H1 (cell line): ENCODE results near the gene AIFM3. TPM values are rescaled to one million over a fixed set of nuclear protein-coding genes. Genes with fewer than 3 reads are reported as not detected.

Experiments used
- CTCF ChIA-PET: fragments of 300-600 bp; sonication (Branson Sonifier 250); formaldehyde crosslinking; loops from one replicate; lab custom pipeline; 2021; ENCODE audit not compliant: partially characterized antibody; lab: Charles Lee
- POLR2A ChIA-PET: fragments of 300-600 bp; sonication (Branson Sonifier 250); formaldehyde crosslinking; loops from one replicate; lab custom pipeline; 2021; ENCODE audit warnings: inconsistent platforms; ENCODE audit not compliant: partially characterized antibody; lab: Charles Lee
- DNase-seq, 2 experiments: peaks; one replicate each; pipeline versions ENCODE4 v3.0.0 to v3.0.0-alpha.2; 2010 to 2022; ENCODE audit warnings: low spot score in 2 of 2, low read depth in 1 of 2, mixed read lengths in 1 of 2
- FAIRE-seq: peaks from 2 replicates; lab custom pipeline; 2011; peaks lifted over from hg19 to GRCh38; lab: Jason Lieb, UNC
- H2AFZ ChIP-seq: 2 replicates; pipeline ENCODE4 v1.8.1; 2012; ENCODE audit warnings: low read length, inconsistent platforms
- H2AK5ac ChIP-seq: 2 replicates; pipeline ENCODE4 v1.6.1; 2013; ENCODE audit warnings: low read depth, low read length
- H2BK120ac ChIP-seq: replicated peaks from 2 replicates; pipeline ENCODE3; 2013; ENCODE audit warnings: low read depth, low read length, inconsistent platforms
- H2BK12ac ChIP-seq: 2 replicates; pipeline ENCODE4 v1.6.1; 2013; ENCODE audit warnings: low read depth, low read length
- H2BK15ac ChIP-seq: 2 replicates; pipeline ENCODE4 v1.6.1; 2013; ENCODE audit warnings: low read length
- H2BK20ac ChIP-seq: 2 replicates; pipeline ENCODE4 v1.6.1; 2013; ENCODE audit warnings: low read length
- H2BK5ac ChIP-seq: 2 replicates; pipeline ENCODE4 v1.6.1; 2013; ENCODE audit warnings: low read depth, low read length
- H3K14ac ChIP-seq: 2 replicates; pipeline ENCODE4 v1.6.1; 2013; ENCODE audit warnings: inconsistent platforms; ENCODE audit not compliant: insufficient read length
- H3K18ac ChIP-seq: 2 replicates; pipeline ENCODE4 v1.6.1; 2013; ENCODE audit warnings: low read length; ENCODE audit errors: extremely low read depth
- H3K23ac ChIP-seq: 2 replicates; pipeline ENCODE4 v1.6.1; 2013; ENCODE audit warnings: inconsistent platforms; ENCODE audit not compliant: insufficient read length
- H3K23me2 ChIP-seq: 2 replicates; pipeline ENCODE4 v1.6.1; 2013; ENCODE audit warnings: low read depth, low read length
- H3K27ac ChIP-seq: 2 replicates; pipeline ENCODE4 v1.6.1; 2011; ENCODE audit warnings: low read depth, low read length, inconsistent platforms
- H3K27me3 ChIP-seq, 4 experiments: replicated peaks in 1 of 4; 1 replicate in 1 of 4; 2 replicates in 3 of 4; pipeline versions ENCODE4 v1.6.1 to v1.8.1; 2011 to 2013; ENCODE audit warnings: low read length in 3 of 4, mild to moderate bottlenecking in 3 of 4, inconsistent platforms in 2 of 4, mixed read lengths in 2 of 4, moderate library complexity in 1 of 4; ENCODE audit not compliant: control insufficient read depth in 3 of 4, insufficient read depth in 3 of 4; ENCODE audit errors: extremely low read depth in 1 of 4
- H3K36me3 ChIP-seq, 4 experiments: 2 replicates each; pipeline versions ENCODE4 v1.6.1 to v1.8.1; 2011 to 2013; ENCODE audit warnings: mild to moderate bottlenecking in 4 of 4, low read length in 3 of 4, moderate library complexity in 2 of 4, control low read depth in 1 of 4, inconsistent platforms in 1 of 4; ENCODE audit not compliant: insufficient read depth in 4 of 4, control insufficient read depth in 2 of 4
- H3K4ac ChIP-seq: replicated peaks from 2 replicates; pipeline ENCODE3; 2013; ENCODE audit warnings: low read length, low read depth, mixed read lengths, inconsistent platforms; ENCODE audit not compliant: insufficient read length
- H3K4me1 ChIP-seq, 4 experiments: replicated peaks in 1 of 4; 1 replicate in 1 of 4; 2 replicates in 3 of 4; pipeline versions ENCODE4 v1.6.1 to v1.8.1; 2011 to 2013; ENCODE audit warnings: low read length in 3 of 4, inconsistent platforms in 2 of 4, mixed read lengths in 1 of 4; ENCODE audit not compliant: insufficient read depth in 4 of 4, control insufficient read depth in 3 of 4
- H3K4me2 ChIP-seq, 2 experiments: 2 replicates each; pipeline versions ENCODE4 v1.6.1 to v1.8.1; 2011 to 2013; ENCODE audit warnings: low read depth in 2 of 2, low read length in 2 of 2, control low read depth in 1 of 2, inconsistent platforms in 1 of 2, mild to moderate bottlenecking in 1 of 2; ENCODE audit not compliant: insufficient read depth in 1 of 2
- H3K4me3 ChIP-seq, 4 experiments: fragments of 200-600, 300-600 bp in 1 of 4; sonication (generic), shearing (Covaris generic), sonication (Bioruptor Twin) in 1 of 4; 2 replicates each; pipeline versions ENCODE4 v1.5.1 to v1.8.1; 2011 to 2016; ENCODE audit warnings: low read length in 4 of 4, low read depth in 3 of 4, control low read depth in 2 of 4, inconsistent platforms in 2 of 4, mild to moderate bottlenecking in 2 of 4, mixed read lengths in 1 of 4, moderate library complexity in 1 of 4; ENCODE audit not compliant: insufficient read depth in 2 of 4; ENCODE audit errors: extremely low read depth in 1 of 4
- H3K56ac ChIP-seq: replicated peaks from 2 replicates; pipeline ENCODE3; 2013; ENCODE audit warnings: low read depth, mild to moderate bottlenecking, mixed read lengths, low read length, inconsistent platforms; ENCODE audit not compliant: insufficient read length
- H3K79me1 ChIP-seq: 2 replicates; pipeline ENCODE4 v1.6.1; 2013; ENCODE audit warnings: low read depth, low read length, control low read depth
- H3K79me2 ChIP-seq, 2 experiments: 2 replicates each; pipeline versions ENCODE4 v1.6.1 to v1.8.1; 2012 to 2013; ENCODE audit warnings: low read length in 2 of 2, mild to moderate bottlenecking in 2 of 2, inconsistent platforms in 1 of 2; ENCODE audit not compliant: insufficient read depth in 2 of 2, control insufficient read depth in 1 of 2
- H3K9ac ChIP-seq, 4 experiments: replicated peaks in 1 of 4; 1 replicate in 1 of 4; 2 replicates in 3 of 4; pipeline versions ENCODE4 v1.6.1 to v1.8.1; 2011 to 2013; ENCODE audit warnings: low read depth in 3 of 4, low read length in 3 of 4, control low read depth in 2 of 4, mild to moderate bottlenecking in 2 of 4, moderate library complexity in 2 of 4, inconsistent platforms in 1 of 4; ENCODE audit errors: extremely low read depth in 1 of 4
- H3K9me3 ChIP-seq, 2 experiments: 2 replicates each; pipeline versions ENCODE4 v1.6.1 to v1.8.1; 2012 to 2013; ENCODE audit warnings: mild to moderate bottlenecking in 2 of 2, moderate library complexity in 2 of 2, control low read depth in 1 of 2, inconsistent platforms in 1 of 2, low read depth in 1 of 2, low read length in 1 of 2, mixed read lengths in 1 of 2; ENCODE audit not compliant: insufficient read depth in 2 of 2
- H4K20me1 ChIP-seq, 2 experiments: replicated peaks in 1 of 2; 2 replicates each; pipeline versions ENCODE3 to v1.8.1; 2011 to 2013; ENCODE audit warnings: inconsistent platforms in 2 of 2, low read length in 2 of 2, mild to moderate bottlenecking in 1 of 2; ENCODE audit not compliant: insufficient read depth in 2 of 2, control insufficient read depth in 1 of 2
- H4K5ac ChIP-seq: 2 replicates; pipeline ENCODE4 v1.6.1; 2013; ENCODE audit warnings: low read length, low read depth, mixed read lengths, inconsistent platforms; ENCODE audit not compliant: insufficient read length
- H4K8ac ChIP-seq: 2 replicates; pipeline ENCODE4 v1.8.0; 2013; ENCODE audit warnings: mild to moderate bottlenecking, moderate library complexity, low read length, inconsistent platforms; ENCODE audit not compliant: insufficient read depth; ENCODE audit errors: extremely low read depth
- H4K91ac ChIP-seq: replicated peaks from 2 replicates; pipeline ENCODE3; 2013; ENCODE audit warnings: low read length, mixed read lengths, inconsistent platforms; ENCODE audit not compliant: insufficient read length
- CEBPB ChIP-seq: IDR thresholded peaks from 2 replicates; pipeline ENCODE4 v1.6.1; 2012; ENCODE audit warnings: low read depth, low read length
- CREB1 ChIP-seq: IDR thresholded peaks from 2 replicates; pipeline ENCODE4 v1.6.1; 2012; ENCODE audit warnings: inconsistent platforms
- KDM1A ChIP-seq: fragments of 200-600, 300-600 bp; sonication (generic); IDR thresholded peaks from 2 replicates; pipeline ENCODE4 v1.7.1; 2016; ENCODE audit warnings: mild to moderate bottlenecking, low read length, borderline replicate concordance
- MAFK ChIP-seq: IDR thresholded peaks from 2 replicates; pipeline ENCODE4 v1.6.1; 2012; ENCODE audit warnings: low read depth, mild to moderate bottlenecking, improper control_type of control experiment, low read length
- PHF8 ChIP-seq: fragments of 200-600 bp; sonication (generic); conservative IDR thresholded peaks from 2 replicates; pipeline ENCODE4 v1.7.1; 2012; ENCODE audit warnings: low read depth, mild to moderate bottlenecking, inconsistent platforms, low read length, moderate library complexity
- RBBP5 ChIP-seq: IDR thresholded peaks from 2 replicates; pipeline ENCODE4 v1.7.1; 2012; ENCODE audit warnings: low read depth, mild to moderate bottlenecking, inconsistent platforms, low read length, moderate library complexity, borderline replicate concordance
- SAP30 ChIP-seq: fragments of 300-600 bp; sonication (generic); IDR thresholded peaks from 2 replicates; pipeline ENCODE4 v1.7.1; 2012; ENCODE audit warnings: low read length, moderate library complexity, mild to moderate bottlenecking, inconsistent platforms; ENCODE audit not compliant: insufficient read depth, insufficient replicate concordance
- SP1 ChIP-seq: IDR thresholded peaks from 2 replicates; pipeline ENCODE4 v1.6.1; 2011; ENCODE audit warnings: low read depth, low read length
- TAF1 ChIP-seq: IDR thresholded peaks from 2 replicates; pipeline ENCODE4 v1.6.1; 2011; ENCODE audit warnings: mild to moderate bottlenecking, low read depth, low read length
- TCF12 ChIP-seq: IDR thresholded peaks from 2 replicates; pipeline ENCODE4 v1.6.1; 2011; ENCODE audit warnings: low read depth, mild to moderate bottlenecking, low read length
- TEAD4 ChIP-seq: IDR thresholded peaks from 2 replicates; pipeline ENCODE4 v1.6.1; 2012; ENCODE audit warnings: low read depth, low read length, inconsistent platforms, mixed read lengths
- YY1 ChIP-seq: IDR thresholded peaks from 2 replicates; pipeline ENCODE4 v1.6.1; 2011; ENCODE audit warnings: low read depth, mild to moderate bottlenecking, low read length
- WGBS, 2 experiments: shearing (Covaris generic) in 1 of 2; methylation state at CpG; one replicate each; pipeline versions ENCODE4 v1.1.6 to v1.1.7; 2013 to 2015; ENCODE audit warnings: low lambda C conversion rate in 2 of 2, mixed read lengths in 2 of 2, inconsistent platforms in 1 of 2, low coverage in 1 of 2, missing lambda C conversion rate in 1 of 2; ENCODE audit not compliant: insufficient replicate concordance in 2 of 2, insufficient coverage in 1 of 2, insufficient read length in 1 of 2; ENCODE audit errors: extremely low coverage in 1 of 2, missing lambda C conversion rate in 1 of 2; 5-methylcytosine and 5-hydroxymethylcytosine counted together
- polyA plus RNA-seq, 7 experiments: library from polyadenylated mRNA; depleted of rRNA in 3 of 7; stranded (reverse) in 5 of 7; unstranded in 2 of 7; fragments of >200 nt in 5 of 7; fragments of 200-250 nt in 2 of 7; gene quantifications; 1 replicate in 5 of 7; 2 replicates in 1 of 7; 4 replicates in 1 of 7; pipeline versions ENCODE4 v1.2.1 to v1.2.3, GENCODE V29; 2011 to 2013; ENCODE audit warnings: missing spikeins in 2 of 7, mixed read lengths in 2 of 7
- total RNA-seq: library from RNA; stranded (reverse); fragmentation: NEBNext Ultra II Directional; extraction: Animal tissue kit (Norgen Biotek cat#: 25700); gene quantifications from 2 replicates; pipeline ENCODE4 v1.2.1, GENCODE V29; 2021
- TF ChIP-seq, protein P1 (sequence below): IDR thresholded peaks from 2 replicates; pipeline ENCODE4 v1.6.1; 2012; ENCODE audit warnings: low read length, inconsistent platforms

Gene AIFM3
- total and polyA plus RNA-seq, 2 of the 8 experiments (the other 6 are each of a cell fraction or from before 2014, with no cell fraction given), result 0.86 to 1.4 TPM

DNA sequence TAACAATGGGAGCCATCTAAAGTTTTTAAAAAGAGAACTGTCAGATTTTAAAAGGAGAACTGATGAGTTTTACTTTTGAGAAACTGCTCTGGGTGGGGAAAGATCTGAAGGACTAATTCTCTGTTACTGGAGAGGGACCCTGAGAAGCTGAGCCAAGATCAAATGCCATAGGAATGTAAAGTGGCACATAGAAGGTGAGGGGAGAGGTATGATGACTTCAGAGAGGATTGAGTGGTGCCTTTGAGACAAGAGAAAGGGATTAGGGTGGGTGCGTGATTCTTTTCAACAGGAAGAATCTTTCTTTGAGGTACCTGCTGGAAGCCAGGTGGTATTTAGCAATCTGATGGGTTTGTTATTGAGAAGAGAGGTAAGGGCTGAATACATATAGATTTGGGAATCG, 40.8 kb upstream of the AIFM3 start:
- H3K9ac ChIP-seq, result no peak overlapping the region
- WGBS, 2 experiments, result 77% methylated on average over 2 of the region's 2 CpGs; no CpG with 5 or more reads in 1 of the 2 experiments
- no peak overlapping the region for H3K18ac ChIP-seq
- DNase-seq (no peak), FAIRE-seq (no peak)
- H3K79me2 ChIP-seq, result peaks cover 78 to 99% of the 10 kb centered on the region in 2 experiments
- peaks cover 0 to 9% (median 7%) of the 10 kb centered on the region in 4 experiments; a peak in 4 of 7 replicates for H3K4me1 ChIP-seq
- H3K36me3 ChIP-seq, result peaks cover 0 to 2% (median 0%) of the 10 kb centered on the region in 4 experiments; a peak in 1 of 8 replicates
- no peak overlapping the region for H2BK20ac ChIP-seq
- peaks cover 3% of the 10 kb centered on the region; the same call in 1 of the 2 replicates for H3K23me2 ChIP-seq
- no peak overlapping the region for H2BK120ac ChIP-seq
- H3K23ac ChIP-seq, result no peak overlapping the region
- 0 out of 8 replicates have a peak overlapping the region, but pooled peaks of 1 of the 4 experiments have one; percentile 21 for H3K4me3 ChIP-seq
- H3K14ac ChIP-seq, result no peak overlapping the region
- ChIA-PET POLR2A (interaction anchor here (0.8 to 1.6 kb wide), 4 partner anchors 9 to 70 kb away, joined by 3 to 4 read pairs (median 4); partner anchors contain the start of gene CRKL), CTCF (interaction anchor here (0.9 to 2.4 kb wide), 5 partner anchors 26 to 95 kb away, joined by 3 to 6 read pairs (median 4); no protein-coding TSS in a partner anchor)
- H2BK12ac ChIP-seq, result no peak overlapping the region
- no peaks in the 10 kb centered on the region for H3K27me3 ChIP-seq
- H3K79me1 ChIP-seq, result peaks cover 10% of the 10 kb centered on the region
- H4K8ac ChIP-seq, result no peak overlapping the region
- H3K56ac ChIP-seq, result no peak overlapping the region
- no peak overlapping the region for H3K4ac ChIP-seq
- H4K91ac ChIP-seq, result no peak overlapping the region
- H4K20me1 ChIP-seq, result peaks cover 35 to 39% of the 10 kb centered on the region in 2 experiments
- no peak overlapping the region for H3K27ac ChIP-seq
- no peaks in the 10 kb centered on the region for H3K9me3 ChIP-seq
- no peak overlapping the region for H2BK15ac ChIP-seq
- no peak overlapping the region for H2BK5ac ChIP-seq
- no peak overlapping the region for H4K5ac ChIP-seq
- no peak overlapping the region for H2AK5ac ChIP-seq
- H2AFZ ChIP-seq, result no peak overlapping the region
- peak overlapping the region; percentile 24 to 65; a peak in 3 of 4 replicates for H3K4me2 ChIP-seq
- TF ChIP-seq CREB1 (no peak), MAFK (no peak), YY1 (no peak), KDM1A (no peak), CEBPB (no peak), TEAD4 (no peak), RBBP5 (no peak), TAF1 (no peak), SAP30 (no peak), SP1 (no peak), TCF12 (no peak), PHF8 (no peak)
- TF ChIP-seq, protein P1, sequence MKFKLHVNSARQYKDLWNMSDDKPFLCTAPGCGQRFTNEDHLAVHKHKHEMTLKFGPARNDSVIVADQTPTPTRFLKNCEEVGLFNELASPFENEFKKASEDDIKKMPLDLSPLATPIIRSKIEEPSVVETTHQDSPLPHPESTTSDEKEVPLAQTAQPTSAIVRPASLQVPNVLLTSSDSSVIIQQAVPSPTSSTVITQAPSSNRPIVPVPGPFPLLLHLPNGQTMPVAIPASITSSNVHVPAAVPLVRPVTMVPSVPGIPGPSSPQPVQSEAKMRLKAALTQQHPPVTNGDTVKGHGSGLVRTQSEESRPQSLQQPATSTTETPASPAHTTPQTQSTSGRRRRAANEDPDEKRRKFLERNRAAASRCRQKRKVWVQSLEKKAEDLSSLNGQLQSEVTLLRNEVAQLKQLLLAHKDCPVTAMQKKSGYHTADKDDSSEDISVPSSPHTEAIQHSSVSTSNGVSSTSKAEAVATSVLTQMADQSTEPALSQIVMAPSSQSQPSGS, result no peak
